GM18517 (cell line): Measurements from ENCODE around the gene ABHD18.
"Not testable (repeated sequence)": the region's sequence is repeated elsewhere in the genome, so short reads cannot be mapped to it uniquely, and the experiment has no call there.

Source experiments
- ATAC-seq: cut with Tn5 transposase; IDR thresholded peaks from one replicate; pipeline ENCODE4 v1.9.1; 2021; ENCODE audit warnings: mild to moderate bottlenecking, moderate library complexity; ENCODE audit not compliant: unreplicated experiment

Gene ABHD18

GRCh38 chr4:127988638-127989037, 23.4 kb downstream of the ABHD18 start:
- ATAC-seq = no peak

- ATAC-seq = no peak
Observed at GRCh38 chr4:127993151-127993550, 27.9 kb downstream of the ABHD18 start.

GRCh38 chr4:127995776-127996175, 30.6 kb downstream of the ABHD18 start:
- no peak for ATAC-seq

- not testable (repeated sequence) for ATAC-seq
Observed at GRCh38 chr4:127996521-127996920, 31.3 kb downstream of the ABHD18 start.

GRCh38 chr4:127997534-127998388, 32.6 kb downstream of the ABHD18 start:
- ATAC-seq = peak; percentile 99

GRCh38 chr4:128006592-128006991, 41.4 kb downstream of the ABHD18 start:
- ATAC-seq = no peak

GRCh38 chr4:128009428-128009827, 44.2 kb downstream of the ABHD18 start:
- ATAC-seq = no peak

GRCh38 chr4:128025319-128025718, 60.1 kb downstream of the ABHD18 start:
- no peak for ATAC-seq

GRCh38 chr4:128029907-128030306, 64.7 kb downstream of the ABHD18 start:
- ATAC-seq = no peak

GRCh38 chr4:128031756-128032384, 66.7 kb downstream of the ABHD18 start:
- ATAC-seq = no peak

GRCh38 chr4:128039568-128039967, 74.4 kb downstream of the ABHD18 start:
- no peak for ATAC-seq

- not testable (repeated sequence) for ATAC-seq
Observed at GRCh38 chr4:128047019-128047418, 81.8 kb downstream of the ABHD18 start.

GRCh38 chr4:128047514-128047913, 82.3 kb downstream of the ABHD18 start:
- not testable (repeated sequence) for ATAC-seq

GRCh38 chr4:128051229-128051628, 86.0 kb downstream of the ABHD18 start:
- ATAC-seq = not testable (repeated sequence)

GRCh38 chr4:128054907-128055306, 89.7 kb downstream of the ABHD18 start:
- not testable (repeated sequence) for ATAC-seq

GRCh38 chr4:128055441-128056206, 90.4 kb downstream of the ABHD18 start:
- ATAC-seq = not testable (repeated sequence)

- ATAC-seq = no peak
Observed at GRCh38 chr4:128056396-128056795, 91.2 kb downstream of the ABHD18 start.

- ATAC-seq = no peak
Observed at GRCh38 chr4:128060121-128060698, 95.0 kb downstream of the ABHD18 start.

GRCh38 chr4:128060699-128061565, 95.7 kb downstream of the ABHD18 start, which contains the start of gene LARP1B:
LARP1B (plus strand) TSS chr4:128061312; CDS start chr4:128074952, 13,640 bp downstream.
- ATAC-seq = peak; percentile 91
